GM21528 (cell line): ENCODE data around the gene NINJ2.
"Not testable (repeated sequence)": the region's sequence is repeated elsewhere in the genome, so short reads cannot be mapped to it uniquely, and the experiment has no call there.

Source experiments
- ATAC-seq: cut with Tn5 transposase; IDR thresholded peaks from one replicate; pipeline ENCODE4 v1.9.1; 2021; ENCODE audit warnings: mild to moderate bottlenecking, moderate library complexity; ENCODE audit not compliant: unreplicated experiment, low FRiP score

Gene NINJ2

DNA sequence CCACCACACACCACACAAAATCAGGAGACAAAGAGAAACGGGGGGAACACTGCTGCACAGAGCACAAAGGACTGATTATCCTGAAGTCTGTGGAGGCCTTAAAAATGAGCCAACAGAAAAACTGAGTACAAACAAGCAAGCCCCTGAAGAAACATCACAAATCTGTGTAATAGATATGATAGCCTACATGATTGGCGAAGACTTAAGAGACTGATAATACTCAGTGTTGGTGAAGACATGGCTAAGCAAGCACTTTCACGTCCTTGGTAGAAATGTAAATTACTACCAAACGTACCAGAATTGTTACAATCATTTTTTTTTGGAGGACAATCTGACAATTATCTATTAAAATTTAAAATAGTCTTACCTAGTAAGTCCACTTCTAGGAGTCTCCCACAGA, 74.6 kb downstream of the NINJ2 start:
- no peak for ATAC-seq

- ATAC-seq: no peak
Measured at GRCh38 chr12:588024-588322, 75.3 kb downstream of the NINJ2 start.

GRCh38 chr12:587132-588023, 75.9 kb downstream of the NINJ2 start:
- ATAC-seq: no peak

DNA sequence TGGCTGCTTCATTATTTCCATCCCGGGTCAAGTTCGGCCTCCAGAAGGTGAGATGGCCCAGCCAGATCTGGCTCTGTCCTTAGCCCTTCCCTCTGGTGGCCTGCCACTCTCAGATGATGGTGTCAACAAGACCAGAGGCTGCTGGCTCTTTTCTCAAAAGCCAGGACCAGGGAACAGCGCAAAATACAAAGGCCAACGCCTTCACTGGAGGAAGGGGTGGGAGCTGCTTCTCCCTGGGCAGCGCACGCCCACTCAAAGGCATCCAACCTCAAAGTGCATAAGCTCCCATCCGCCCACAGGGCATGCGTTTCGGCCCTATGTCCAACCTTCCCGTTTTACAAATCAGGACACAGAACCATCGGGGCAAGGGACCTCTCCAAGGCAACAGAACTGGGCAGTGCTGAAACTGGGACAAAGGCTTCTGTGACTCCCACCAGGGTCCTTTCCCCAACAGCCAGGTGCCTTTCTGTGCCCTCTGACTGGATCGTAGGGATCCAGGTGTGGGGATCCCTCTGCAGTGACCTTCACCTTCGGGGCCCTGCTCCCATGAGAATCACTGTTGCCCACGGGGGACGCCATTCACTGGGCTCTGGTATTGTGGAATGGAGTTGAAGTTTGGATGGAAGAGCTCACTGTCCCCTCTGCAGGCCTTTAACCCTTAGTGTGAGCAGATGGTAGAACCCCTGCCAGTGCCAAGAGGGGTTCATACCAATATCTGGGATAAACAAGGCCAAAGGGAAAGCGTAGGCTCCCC, 76.8 kb downstream of the NINJ2 start:
- ATAC-seq: no peak

DNA sequence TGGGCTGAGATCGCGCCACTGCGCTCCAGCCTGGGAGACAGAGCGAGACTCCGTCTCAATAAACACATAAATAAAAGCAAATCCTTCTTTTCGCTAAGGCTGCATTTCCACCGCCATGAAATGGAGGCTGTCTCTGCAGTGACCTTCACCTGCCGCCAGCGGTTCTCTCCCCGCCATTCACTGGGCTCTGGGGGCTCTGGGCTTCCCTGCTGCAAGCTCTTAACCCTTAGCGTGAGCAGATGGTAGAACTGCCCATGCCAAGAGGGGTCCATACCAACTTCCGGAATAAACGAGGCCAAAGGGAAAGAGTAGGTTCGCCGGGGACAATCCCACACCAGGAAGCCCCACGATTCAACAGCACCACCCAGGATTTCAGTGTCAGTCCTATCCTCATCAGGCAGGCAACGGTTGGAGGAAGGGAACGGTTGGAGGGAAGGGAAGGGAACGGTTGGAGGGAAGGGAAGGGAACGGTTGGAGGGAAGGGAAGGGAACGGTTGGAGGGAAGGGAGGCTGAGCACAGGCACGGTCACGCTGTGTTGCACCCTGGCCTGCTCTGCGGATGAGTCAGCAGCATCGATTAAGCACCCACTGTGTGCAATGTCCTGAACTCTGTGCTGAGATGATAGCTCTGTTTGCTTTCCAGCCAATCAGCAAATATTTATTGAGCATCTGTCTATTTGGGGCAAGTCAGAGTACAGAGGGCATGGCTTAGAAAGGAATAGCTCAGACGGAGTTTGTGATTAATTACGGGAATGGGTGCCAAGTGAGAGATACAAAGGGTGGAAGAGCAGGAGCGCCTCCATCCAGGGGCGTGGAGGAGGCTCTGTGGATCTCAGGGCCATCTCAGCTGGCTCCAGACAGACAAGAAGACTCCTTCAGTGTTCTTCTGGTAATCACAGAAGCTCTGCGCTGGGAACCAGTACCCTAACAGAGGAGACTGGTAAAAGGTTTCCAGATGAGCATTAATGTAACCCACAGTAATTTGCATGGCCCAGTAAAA, 77.9 kb downstream of the NINJ2 start:
- ATAC-seq: no peak

- ATAC-seq: no peak
Measured at GRCh38 chr12:583251-583869, 79.9 kb downstream of the NINJ2 start.

DNA sequence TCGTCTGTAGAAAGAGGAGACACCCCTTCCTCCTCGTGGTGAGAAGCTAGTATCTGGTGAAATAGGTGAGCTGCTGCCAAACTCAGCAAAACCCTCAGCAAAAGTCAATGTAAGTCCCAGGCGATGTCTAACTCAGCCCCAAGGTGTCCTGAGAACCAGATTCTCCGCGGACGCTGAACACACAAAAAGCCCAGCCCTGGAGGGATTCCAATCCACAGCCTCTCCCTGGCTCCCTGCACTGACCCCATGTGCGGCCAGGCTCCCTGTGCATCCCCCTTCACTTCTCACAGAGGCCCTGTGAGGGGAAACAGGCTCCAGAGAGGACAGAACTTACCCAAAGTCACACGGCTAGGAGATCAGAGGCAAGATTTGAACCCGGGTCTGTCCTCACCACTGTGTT, 81.5 kb downstream of the NINJ2 start:
- ATAC-seq: no peak

DNA sequence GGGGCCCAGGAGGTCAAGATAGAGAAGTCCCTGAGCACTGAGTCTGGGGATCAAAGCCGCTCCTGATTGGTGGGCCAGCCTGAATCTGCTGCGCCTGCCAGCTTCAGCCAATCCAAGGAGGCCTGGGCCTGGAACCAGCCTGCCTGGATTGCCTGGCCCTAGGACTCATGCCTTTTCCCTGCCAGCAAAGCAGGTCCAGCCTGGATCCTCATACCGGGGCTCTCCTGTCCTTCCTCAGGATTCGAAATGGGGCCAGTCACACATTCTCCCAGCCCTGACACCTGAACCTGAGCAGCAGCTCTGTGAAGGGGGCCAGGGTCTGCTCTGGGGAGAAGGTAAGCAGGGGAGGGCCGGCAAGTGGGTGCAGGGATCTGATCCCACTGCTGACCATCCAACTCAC, 81.9 kb downstream of the NINJ2 start:
- ATAC-seq: no peak

DNA sequence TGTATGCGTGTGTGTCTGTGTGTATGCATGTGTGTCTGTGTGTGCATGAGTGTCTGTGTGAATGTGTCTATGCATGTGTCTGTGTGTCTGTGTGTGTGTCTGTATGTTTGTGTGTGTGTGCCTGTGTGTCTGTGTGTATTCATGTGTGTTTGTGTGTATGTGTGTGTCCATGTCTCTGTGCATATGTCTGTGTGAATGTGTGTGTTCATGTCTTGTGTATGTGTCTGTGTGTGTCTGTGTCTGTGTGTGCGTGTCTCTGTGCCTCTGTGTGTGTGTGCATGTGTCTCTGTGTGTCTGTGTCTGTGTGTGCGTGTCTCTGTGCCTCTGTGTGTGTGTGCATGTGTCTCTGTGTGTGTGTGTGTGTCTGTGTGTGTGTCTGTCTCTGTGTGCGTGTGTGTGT, 82.4 kb downstream of the NINJ2 start:
- ATAC-seq: no peak

DNA sequence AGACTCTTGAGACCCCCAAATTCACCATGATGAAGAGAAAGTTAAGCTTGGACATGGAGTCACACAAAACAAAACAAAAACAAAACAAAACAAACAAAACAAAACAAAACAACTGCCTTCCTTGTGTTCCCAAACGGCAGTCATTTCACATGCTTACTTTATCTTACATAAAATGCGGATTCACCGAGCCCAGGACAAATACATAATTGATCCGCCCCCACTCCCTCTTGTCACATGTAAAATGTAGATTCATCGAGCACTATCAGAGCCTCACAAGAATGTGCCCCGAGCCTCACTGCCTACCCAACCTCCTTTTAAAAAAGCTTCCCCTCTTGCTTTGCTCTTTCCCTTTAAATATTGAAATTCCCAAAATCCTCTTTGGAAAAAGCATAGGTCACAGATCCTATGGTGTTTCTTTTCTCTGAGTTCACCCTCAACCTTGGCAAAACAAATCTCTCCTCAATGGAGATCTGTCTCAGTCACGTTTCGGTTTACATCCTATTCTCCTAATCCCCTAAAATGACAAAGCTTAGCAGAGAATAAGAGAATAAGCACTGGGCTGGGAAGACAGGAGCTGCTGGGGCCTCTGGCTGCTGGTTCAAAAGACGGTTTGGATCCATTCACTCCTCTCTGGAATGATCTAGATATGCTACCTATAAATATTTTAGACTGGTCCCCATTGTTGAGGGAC, 83.7 kb downstream of the NINJ2 start:
- no peak for ATAC-seq

DNA sequence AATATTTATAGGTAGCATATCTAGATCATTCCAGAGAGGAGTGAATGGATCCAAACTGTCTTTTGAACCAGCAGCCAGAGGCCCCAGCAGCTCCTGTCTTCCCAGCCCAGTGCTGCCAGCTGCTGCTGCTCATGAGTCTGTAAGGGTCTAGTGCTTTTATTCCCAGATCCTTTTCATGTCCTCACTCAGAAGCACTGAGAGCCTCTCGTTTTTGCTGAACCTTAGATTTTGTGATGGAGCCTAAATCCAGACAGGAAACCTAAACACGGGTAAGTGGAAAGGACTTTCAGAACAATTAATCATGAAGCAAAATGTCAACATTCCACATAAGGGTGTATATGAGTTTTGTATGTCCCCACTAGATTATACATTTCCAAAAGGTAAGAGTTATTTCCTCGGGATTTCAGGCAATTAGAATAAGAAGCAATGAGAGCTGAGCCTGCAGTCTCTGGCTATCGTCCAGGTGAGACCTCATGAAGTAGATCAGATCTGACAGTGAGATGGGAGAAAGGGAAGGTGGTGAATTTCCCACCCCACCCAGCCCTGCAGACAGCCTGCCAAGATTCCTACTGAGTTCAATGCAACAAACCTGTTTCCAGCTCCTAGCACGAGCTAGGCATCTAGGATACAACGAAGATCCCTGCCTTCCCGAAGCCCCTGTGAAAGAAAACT, 84.4 kb downstream of the NINJ2 start:
- no peak for ATAC-seq

DNA sequence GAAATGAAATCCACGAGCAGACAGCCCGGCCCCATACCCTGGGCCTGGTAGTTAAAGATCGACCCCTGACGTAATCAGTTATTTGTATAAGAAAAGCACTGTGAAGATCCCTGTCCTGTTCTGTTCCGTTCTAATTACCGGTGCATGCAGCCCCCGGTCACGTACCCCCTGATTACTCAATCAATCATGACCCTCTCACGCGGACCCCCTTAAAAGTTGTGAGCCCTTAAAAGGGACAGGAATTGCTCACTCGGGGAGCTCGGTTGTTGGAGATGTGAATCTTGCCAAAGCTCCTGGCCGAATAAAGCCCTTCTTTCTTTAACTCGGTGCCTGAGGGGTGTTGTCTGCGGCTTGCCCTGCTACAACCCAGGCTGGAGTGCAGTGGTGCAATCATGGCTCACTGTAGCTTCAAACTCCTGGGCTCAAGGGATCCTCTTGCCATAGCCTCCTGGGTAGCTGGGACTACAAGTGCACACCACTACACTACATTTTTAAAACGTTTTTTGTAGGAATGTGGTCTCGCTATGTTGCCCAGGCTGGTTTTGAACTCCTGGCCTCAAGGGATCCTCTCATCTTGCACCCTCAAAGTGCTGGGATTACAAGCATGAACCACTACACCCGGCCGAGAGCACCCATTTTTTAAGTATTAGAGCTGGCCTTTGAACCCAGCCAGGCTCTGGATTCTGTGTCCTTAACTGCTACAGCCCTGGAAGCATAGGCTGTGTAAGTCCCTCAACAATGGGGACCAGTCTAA, 85.1 kb downstream of the NINJ2 start:
- ATAC-seq: not testable (repeated sequence)

DNA sequence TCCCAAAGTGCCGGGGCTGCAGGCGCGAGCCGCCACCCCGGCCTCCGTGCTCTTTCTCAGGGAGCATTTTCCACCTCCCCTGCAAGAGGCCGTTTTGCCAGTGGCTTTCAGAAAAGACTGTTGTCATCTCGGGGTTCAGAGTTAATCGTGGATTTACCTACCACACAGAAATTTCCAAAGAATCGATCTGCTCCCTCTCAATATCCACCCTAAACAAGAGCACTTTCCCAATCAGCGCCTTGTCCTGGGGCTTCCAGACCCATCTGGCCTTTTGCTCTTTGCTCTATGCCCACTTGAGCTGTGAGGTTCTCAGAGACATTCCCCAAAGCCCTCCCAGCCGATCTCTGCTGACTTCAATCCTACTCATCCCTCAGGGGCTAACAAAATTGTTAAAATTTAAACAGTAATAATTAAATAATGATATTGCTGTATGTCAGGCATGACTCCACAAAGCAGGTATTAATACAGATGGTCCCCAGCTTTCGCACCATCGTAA, 86.6 kb downstream of the NINJ2 start:
- ATAC-seq: no peak

- ATAC-seq: peak; percentile 58
Measured at GRCh38 chr12:575948-576614, 87.2 kb downstream of the NINJ2 start.

GRCh38 chr12:575129-575502, 88.1 kb downstream of the NINJ2 start:
- ATAC-seq: no peak

DNA sequence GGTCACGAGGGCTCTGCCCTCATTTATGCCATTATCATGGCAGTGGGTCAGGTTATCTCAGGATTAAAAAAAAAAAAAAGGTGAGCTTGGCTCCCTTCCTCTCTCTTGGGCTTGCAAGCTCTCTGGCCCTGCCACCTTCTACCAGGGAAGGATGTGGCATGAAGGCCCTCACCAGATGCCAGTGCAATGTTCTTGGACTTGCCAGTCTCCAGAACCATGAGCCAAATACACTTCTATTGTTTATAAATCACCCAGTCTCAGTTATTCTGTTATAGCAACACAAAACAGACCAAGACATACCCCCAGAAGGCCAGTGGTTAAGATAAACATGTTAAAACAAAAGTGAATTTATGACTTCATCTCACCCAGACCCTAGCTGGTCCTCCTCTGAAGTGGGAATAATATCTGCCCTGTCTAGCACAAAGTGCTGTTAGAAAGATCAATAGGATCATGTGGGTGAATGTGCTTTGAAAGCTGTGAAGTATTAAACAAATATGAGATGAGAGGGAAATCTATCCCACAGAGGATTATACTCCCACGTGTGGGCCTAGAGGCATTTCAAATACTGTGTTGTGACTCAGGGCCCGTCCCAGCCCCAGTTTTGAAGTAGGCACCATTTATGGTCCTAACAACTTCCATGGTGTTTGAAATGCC, 88.6 kb downstream of the NINJ2 start:
- no peak for ATAC-seq

- ATAC-seq: no peak
Measured at GRCh38 chr12:573232-573631, 90.0 kb downstream of the NINJ2 start.
